Amniotic epithelial cell (primary cell): ENCODE results near the gene SIX3.

Experiments
- DNase-seq: peaks from one replicate; pipeline ENCODE4 v3.0.0-alpha.2; 2010; ENCODE audit warnings: low read depth

Gene SIX3

GRCh38 chr2:44931198-44931780 is 10.2 kb upstream of the SIX3 start:
- DNase-seq: no peak

GRCh38 chr2:44932079-44932478 is 9.4 kb upstream of the SIX3 start:
- no peak for DNase-seq

GRCh38 chr2:44932564-44933392 is 8.7 kb upstream of the SIX3 start:
- DNase-seq: no peak

GRCh38 chr2:44933434-44933951 is 8.0 kb upstream of the SIX3 start:
- DNase-seq: no peak

GRCh38 chr2:44934038-44934982 is 7.2 kb upstream of the SIX3 start:
- DNase-seq: no peak

- no peak for DNase-seq
Measured at GRCh38 chr2:44934983-44935728, 6.3 kb upstream of the SIX3 start.

- DNase-seq: no peak
Measured at GRCh38 chr2:44935729-44936098, 5.8 kb upstream of the SIX3 start.

- DNase-seq: no peak
Measured at GRCh38 chr2:44936275-44936674, 5.2 kb upstream of the SIX3 start.

- DNase-seq: no peak
Measured at GRCh38 chr2:44936715-44937687, 4.5 kb upstream of the SIX3 start.

GRCh38 chr2:44937688-44938240 is 3.7 kb upstream of the SIX3 start:
- DNase-seq: no peak

- no peak for DNase-seq
Measured at GRCh38 chr2:44938287-44939105, 3.0 kb upstream of the SIX3 start.

GRCh38 chr2:44939106-44940048 is 2.1 kb upstream of the SIX3 start:
- DNase-seq: no peak

GRCh38 chr2:44940049-44940494 is 1.4 kb upstream of the SIX3 start:
- no peak for DNase-seq

- no peak for DNase-seq
Measured at GRCh38 chr2:44940732-44941464, 604 bp upstream of the SIX3 start.

GRCh38 chr2:44942304-44943030 is 965 bp downstream of the SIX3 start:
- no peak for DNase-seq

- no peak for DNase-seq
Measured at GRCh38 chr2:44943031-44943692, 1.7 kb downstream of the SIX3 start.
